SU-DHL-6 (cell line): ENCODE data around the gene PRKCE.

ENCODE experiments used
- CTCF ChIP-seq: fragments of 200-600 bp; sonication (generic); IDR thresholded peaks from one replicate; pipeline ENCODE4 v1.5.1; 2017; ENCODE audit warnings: antibody characterized with exemption, mild to moderate bottlenecking, low read length, moderate library complexity; ENCODE audit not compliant: insufficient read depth, poor library complexity, severe bottlenecking
- EZH2phosphoT487 ChIP-seq: fragments of 200-600 bp; sonication (generic), shearing (Covaris generic); conservative IDR thresholded peaks from 2 replicates; pipeline ENCODE4 v1.6.1; 2018; ENCODE audit warnings: mild to moderate bottlenecking, antibody characterized with exemption, low read length, moderate library complexity, mixed read lengths

- TF ChIP-seq CTCF (no peak), EZH2phosphoT487 (no peak)
Observed at GRCh38 chr2:45708501-45708900, 57.0 kb downstream of the PRKCE start.
